Caki2 (cell line): ENCODE data around the gene CRMP1. TPM values are rescaled to one million over a fixed set of nuclear protein-coding genes. Genes with fewer than 3 reads are reported as not detected.

Experiments
- DNase-seq: peaks from one replicate; pipeline ENCODE4 v3.0.0-alpha.2; 2015; ENCODE audit warnings: low read depth
- in situ Hi-C: cut with HindIII; loops from 2 replicates; pipeline ENCODE4 v1.10.0; 2016; ENCODE audit warnings: low sequenced_read_pairs, low pct_unique_long_range_greater_than_20kb, mixed read lengths
- total RNA-seq: library from RNA; depleted of rRNA; stranded (reverse); fragments of >200 nt; shearing (Covaris generic); gene quantifications from 2 replicates; pipeline ENCODE4 v1.2.3, GENCODE V29; 2014; ENCODE audit warnings: low replicate concordance; rRNA removed

The CRMP1 gene
- not detected in 2 replicates for total RNA-seq

DNA sequence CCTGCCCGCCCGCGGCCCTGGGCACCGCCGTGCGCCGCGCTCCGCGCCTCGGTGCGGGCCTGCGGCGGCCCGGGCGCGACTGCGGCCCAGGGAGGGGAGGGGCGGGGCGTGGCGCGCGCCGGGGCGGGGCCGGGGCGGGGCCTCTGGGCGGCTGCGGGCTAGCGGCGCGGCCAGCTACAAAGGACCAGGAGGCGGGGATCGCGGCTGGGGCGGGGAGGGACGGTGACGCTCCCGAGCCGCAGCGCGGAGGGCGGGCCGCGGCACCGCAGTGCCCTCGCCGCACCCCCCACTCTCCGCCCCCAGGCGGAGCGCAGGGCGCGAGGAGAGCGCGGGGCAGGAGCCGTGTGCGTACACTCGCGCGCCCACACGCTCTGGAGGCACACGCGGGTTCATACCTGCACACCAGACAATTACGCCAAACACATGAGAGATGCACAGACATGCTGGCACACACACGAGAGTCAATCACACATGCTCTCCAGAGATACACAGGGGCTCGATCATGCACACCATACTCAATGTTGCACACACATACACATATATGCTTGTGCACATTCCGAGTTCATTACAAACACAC is at the start of gene CRMP1:
Gene CRMP1 (minus strand): TSS at position 83 of the 577 bp plus-strand sequence. CDS start 117 bp downstream, outside the sequence.
- in situ Hi-C loops, result no loop called here
- no peak for DNase-seq

DNA sequence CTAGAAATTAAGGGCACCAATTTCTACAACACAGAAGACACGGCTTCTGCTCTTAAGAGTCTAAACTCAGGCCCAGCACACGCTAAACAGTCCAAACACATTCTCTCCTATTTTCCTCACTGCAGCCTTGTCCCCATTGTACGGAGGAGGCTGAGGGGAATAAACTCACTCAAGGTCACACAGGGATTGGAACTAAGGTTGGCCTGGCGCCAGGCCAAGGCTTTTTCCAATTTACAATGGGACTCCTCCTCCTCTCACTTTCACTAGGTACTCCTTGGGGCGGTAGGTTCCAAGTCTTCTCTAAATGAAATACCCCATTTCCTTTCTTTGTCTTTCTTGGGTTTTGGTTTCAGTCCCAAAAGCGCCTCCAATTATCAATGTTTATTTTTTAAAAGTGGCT is 48.7 kb upstream of the CRMP1 start:
- in situ Hi-C loops, result no loop called here
- DNase-seq, result no peak

DNA sequence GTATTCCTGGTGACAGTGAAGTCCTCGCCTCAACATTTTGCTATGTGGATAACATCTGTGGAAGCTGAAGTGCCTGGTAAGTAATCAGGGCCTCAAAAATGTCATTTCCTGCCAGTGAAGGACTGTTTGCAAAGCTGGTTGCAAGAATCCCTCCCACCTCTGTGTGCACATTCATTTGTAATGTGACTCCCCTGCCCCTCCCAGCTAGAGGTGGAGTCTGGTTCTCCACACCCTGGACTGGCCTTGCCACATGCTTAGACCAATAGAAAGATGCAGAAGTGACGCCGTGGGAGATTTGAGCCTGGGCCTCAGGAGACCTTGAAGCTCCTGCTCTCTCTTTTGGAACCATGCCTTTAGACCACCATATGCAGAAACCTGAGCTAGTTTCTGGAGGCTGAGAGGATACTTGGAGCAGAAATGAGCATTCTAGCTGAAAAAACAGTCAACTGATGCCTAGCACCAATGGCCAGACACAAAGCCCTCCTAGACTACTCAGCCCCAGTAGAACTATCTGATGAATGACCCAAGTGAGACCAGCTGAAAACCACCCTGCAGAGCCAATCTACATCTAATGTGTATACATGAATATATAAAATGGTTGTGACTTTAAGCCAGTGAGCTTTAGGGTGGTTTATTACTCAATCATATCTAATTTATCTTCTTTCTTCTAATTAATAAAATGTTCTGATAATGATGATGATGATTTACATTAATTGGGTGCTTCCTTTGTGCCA is 47.8 kb upstream of the CRMP1 start:
- in situ Hi-C loops, result no loop called here
- DNase-seq, result peak; percentile 54

DNA sequence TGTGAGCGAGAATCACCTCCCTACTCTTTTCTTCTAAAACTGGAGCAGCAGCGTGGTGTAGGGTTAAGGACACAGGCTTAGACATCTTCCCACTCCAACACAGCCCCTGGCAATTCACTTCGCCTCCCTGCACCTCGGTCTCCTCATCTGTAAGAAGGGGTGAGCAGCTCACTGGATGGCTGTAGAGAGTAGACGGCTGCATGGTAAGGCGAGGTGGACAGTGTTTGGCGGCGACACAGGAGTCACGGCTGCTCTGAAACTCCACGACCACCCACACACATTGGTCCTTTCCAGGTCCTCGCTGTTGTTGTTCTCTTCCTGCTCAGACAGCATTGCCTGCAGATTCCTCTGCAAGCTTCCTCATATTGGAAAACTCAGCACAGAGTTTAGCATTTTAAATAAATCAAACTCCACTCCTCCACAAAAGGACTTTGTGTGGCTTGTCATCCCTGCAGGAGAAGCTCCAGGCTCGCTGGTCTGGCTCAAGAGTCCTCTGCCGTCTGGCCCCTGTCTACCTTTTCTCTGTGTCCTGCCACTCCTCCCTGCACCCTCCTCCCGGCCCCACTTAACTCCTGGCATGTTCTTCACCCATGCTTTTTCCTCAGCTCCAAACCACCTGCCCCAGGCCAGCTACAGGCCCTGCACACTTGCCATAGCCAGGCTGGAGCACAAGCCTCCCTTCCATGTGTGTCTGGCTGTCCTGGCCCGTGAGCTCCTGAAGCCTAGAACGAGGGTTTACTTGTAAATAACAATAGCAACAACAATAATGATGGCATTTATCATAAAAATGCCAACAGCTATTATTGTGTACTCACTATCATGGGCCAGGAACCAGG is 41.3 kb upstream of the CRMP1 start:
- no peak for DNase-seq
- in situ Hi-C loops, result no loop called here

DNA sequence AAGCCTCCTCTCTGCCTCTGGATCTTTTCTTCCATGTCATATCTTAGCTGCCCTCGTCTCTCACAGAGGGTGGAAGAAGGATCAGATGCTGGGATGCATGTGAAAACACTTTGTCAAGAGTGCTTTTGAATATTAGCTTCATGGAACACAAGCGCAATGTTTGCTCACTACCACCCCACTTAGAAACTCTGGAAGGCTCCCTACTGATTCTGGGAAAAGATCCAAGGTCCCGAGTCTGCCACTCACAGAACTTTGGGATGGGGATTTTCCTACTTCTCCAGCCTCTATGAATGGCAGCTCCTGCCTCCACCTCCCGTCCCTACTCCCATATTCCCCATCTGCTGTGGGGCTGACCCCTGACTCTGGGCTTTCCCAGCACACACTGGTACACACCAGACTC is 40.2 kb upstream of the CRMP1 start:
- no peak for DNase-seq
- in situ Hi-C loops, result no loop called here

DNA sequence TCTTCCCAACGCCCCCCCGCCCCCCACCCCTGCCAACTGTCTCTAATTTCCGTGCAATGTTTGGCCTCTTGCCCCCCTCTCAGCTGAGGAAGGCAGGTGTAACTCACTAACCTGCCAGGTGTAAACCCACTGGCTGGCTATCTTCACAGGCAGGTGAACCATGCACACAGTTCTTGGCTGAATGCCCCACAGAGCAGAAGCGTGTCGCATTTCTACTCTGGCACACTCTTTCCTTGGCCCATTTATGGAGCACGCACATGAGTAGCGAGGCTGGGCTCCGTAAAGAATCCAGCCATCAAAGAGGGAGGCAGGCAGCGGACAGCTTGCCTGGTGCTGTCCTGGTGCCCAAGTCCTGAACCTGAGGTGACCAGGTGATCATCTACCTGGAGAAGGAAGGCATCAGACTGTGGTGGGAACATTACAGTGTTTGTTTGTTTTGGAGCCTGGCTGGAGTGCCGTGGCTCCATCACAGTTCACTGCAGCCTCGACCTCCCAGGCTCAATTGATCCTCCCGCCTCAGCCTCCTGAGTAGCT is 39.2 kb upstream of the CRMP1 start:
- DNase-seq, result no peak
- in situ Hi-C loops, result no loop called here

DNA sequence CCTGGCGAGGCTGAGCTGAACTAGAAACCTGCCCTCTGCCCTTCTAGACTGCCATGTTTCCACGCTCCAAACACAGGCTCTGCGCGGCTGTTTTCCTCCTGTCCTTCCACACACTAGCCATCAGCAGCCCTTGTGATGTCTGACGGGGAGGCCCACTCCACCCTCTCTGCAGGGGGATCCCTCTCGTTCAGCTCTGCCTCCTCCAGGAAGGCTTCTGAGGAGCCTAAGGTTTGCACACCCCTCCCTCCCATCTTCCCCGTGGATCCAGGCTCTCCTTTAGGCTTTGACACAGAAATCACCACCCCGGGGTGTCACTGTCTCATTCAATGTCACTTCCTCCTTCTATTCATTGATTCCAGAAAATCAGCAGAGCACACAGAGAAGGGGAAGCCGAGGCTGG is 38.6 kb upstream of the CRMP1 start:
- in situ Hi-C loops, result no loop called here

DNA sequence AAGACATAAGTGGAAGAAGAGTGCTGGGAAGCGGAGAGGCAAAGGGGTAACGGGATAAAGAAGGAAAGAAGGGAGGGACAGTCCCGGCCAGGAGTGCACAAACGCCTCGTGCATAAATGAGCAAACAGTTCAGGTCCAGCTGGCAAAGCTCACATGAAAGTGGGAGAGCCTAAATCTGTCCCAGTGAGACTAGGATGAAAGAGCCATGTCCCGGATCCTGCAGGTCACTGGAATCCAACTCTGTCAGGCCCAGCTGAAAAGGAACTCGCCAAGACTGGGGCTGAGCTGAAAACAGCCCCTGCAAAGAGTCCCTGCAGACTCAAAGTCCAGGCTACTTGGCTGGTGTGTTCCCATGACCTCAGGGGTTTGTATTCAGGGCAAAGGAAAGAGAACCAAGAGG is 38.0 kb upstream of the CRMP1 start:
- in situ Hi-C loops, result no loop called here

More for the DNA sequence above, 38.6 kb upstream of the CRMP1 start:
- DNase-seq, result no peak

DNA sequence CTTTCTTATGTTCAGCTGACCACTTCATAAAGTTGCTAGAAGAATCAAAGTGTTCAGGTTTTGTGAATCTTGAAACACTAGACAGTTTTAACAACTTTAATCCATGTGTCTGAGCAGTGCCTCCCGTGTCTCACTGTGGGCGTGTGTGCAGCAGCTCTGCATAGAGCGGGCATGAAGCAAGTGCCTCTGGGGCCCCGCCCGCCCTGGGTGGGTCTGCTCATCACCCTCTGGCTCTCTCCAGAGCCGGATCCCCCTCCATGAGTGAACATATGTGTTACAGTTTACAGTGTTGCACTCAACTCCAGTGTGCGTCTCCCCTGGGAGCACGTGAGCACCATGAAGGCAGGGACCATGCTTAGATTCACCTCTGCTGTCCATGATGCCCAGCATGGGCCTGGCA is 37.6 kb upstream of the CRMP1 start:
- DNase-seq, result no peak
- in situ Hi-C loops, result no loop called here

More for the DNA sequence above, 38.0 kb upstream of the CRMP1 start:
- no peak for DNase-seq

DNA sequence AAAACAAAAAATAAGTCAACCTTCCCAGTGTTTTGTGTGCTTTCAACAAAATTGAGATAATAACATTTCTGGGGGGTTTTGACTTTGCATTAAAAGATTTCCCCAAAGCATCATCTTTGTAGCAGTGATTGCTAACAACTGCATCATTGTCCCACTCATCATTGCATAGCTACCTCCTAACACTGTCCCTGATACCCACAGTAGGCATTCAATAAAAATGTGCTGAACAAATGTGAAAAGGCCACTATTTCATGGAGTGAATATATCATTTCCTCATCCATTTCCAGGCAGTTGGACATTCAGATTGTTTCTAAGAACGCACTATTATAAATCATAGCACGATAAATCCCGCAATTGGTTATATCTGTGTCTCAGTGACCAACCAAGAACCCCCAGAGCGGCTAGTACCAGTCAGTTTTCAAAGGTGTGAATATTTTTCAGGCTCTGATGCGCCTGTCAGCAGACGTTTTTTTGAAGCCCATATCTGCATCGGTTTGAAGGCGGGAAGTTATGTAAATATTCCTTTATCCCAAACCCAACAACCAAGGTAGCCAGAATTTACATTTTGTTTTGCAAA is 36.0 kb upstream of the CRMP1 start:
- in situ Hi-C loops, result no loop called here

DNA sequence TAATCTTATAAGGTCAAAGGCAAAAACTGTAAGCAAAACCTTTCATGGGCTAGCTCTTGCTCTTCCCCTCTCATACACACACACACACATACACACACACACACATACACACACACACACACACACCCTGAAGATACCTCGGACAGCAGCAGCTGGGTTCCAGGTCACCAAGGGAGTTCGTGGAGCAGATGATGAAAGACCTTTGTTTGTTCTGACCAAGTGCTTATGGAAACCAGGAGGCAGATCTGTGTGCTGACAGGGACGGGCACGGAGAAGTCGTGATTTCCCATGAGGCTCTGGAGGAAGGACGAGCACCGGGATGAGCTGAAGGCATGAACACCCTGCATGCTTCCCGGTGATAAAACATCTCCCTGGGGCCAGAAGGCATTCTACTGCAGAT is 35.4 kb upstream of the CRMP1 start:
- in situ Hi-C loops, result no loop called here
- DNase-seq, result no peak

More for the DNA sequence above, 36.0 kb upstream of the CRMP1 start:
- DNase-seq, result no peak

DNA sequence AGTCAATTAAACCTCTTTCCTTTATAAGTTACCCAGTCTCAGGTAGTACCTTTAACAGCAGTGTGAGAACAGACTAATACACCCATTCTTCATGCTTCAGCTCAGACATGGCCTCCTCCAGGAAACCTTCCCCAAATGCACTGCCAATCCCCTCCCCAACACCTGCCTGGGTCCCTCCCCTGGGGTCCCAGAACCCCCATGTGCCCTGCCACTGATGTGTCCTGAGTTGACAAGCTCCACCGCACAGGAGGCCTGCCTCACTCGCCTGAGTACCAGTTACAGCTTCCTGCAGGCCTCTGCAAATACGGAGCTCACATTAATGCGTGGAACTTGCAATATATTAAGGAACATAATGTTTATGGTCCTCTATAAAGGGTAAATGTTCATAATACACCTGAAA is 34.9 kb upstream of the CRMP1 start:
- in situ Hi-C loops, result no loop called here
- DNase-seq, result no peak

DNA sequence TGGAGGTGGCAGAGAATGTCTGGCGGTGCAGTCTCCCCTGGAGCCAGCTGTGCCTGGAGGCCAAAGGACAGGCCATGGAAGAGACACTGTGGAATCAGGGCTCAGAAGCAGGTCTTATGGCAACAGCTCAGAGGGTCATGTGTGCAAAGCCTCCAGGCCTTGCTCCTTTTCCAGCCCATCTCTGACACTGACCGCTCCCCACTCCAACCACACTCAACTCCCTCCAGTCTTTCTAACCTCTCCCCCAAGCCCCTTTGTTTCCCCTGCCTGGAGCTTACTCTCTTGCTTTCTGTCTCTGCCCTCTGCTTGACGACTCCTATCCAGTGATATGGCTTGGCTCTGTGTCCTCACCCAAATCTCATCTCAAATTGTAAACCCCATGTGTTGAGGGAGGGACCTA is 34.2 kb upstream of the CRMP1 start:
- in situ Hi-C loops, result no loop called here
- no peak for DNase-seq

DNA sequence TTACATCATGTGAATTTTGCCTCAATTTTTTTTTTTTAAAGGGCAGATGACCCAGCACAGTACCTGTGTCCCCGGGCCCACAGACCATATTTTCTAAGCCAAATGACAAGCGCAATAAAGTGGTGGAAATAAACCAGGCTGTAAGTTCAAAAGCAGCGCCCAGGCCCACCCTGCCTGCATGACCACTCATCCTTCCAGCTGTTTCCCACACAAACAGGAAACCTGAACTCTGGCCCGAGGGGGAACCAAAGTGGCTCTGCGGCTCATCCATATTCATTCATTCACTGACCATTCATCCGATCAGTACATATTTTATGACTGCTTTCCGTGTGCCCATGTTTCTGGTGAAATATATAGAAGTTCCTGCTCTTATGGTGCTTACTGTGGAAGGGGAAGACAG is 33.7 kb upstream of the CRMP1 start:
- in situ Hi-C loops, result no loop called here
- no peak for DNase-seq

DNA sequence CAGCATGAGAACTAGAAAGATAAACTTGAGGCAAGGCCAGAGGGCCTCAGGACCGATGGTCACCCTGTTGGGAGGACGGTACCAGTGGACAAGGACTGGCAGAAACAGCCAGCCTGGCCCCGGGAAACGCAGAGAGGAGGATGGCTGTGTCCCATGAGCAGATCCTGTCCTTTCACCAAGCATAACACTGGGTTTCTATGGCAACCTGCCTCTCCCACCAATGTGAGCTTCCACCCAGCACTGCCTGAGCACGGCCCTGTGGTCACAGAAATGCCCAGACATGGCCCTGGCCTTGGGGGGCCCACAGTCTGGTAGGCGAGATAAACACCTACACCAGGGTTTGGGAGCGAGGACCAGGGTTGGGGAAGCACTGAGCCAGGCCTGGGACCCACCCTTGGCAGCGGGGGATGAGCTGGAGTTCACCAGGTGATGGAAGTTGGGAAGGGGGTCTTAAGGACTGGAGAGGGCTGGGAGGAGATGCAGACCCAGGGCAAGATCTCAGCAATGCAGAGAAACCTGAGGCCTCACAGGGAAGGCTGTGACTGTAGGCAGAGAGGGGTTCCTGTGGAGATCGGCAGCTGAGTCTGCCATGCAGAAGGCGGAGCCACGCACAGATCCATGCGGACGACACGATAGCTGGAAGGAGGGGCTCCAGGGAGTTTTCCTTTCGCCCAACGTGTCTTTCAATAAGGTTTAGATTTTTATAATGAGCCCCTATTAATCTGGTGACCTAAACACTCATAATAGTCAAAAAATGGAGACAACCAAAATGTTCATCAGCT is 32.7 kb upstream of the CRMP1 start:
- in situ Hi-C loops, result no loop called here
- DNase-seq, result no peak

DNA sequence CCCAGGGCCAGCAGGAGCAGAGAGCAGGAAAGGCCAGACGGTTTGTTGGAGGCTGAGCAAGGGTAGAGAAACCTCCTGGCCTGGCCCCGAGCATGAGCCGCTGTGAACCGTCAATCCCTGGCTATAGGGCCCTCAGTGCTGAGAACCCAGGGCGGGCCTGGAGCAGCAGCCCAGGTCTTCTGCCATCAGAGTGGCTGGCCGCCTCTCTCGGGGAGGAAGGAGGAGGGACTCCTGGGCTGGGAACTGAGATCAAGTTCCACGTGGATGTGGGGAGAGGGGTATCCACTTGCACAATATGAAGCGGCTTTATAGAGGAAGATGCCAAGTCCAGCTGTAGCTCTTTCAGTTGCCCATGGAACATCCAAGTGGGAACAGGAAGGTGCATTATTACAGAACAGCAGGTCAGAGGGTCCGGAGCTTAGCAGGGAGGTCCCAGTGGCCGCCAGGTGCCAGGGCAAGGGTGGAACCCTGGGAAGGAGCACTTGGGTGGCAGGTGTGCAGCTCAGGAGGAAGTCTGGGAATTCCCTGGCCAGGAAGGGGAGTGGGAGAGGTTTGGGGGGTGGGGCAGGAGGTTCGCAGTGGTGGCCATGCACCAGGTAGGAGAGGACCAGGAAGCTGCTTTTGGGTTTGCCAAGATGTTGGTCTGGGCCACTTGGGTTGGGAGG is 31.7 kb upstream of the CRMP1 start:
- no peak for DNase-seq
- in situ Hi-C loops, result no loop called here

DNA sequence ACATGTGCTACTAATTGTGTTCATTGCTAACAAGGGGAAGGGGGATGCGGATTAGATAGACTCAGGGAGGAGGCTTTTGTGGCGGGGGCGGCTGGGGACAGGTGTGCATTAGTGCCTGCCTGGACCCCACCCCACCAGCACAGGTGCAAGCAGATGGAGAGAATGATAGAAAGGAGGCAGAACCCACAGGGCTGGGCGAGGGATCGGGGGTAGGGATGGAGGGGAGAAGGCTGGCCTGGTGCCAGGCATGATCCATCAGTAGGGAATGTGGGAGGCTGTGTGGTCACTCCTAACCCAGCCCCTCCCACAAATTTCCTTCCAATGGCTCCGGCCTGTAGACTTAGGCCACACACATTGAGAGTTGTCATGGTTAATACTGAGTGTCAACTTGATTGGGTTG is 30.5 kb upstream of the CRMP1 start:
- DNase-seq, result no peak
- in situ Hi-C loops, result no loop called here
